ENCODE data around the gene FHOD1. TPM values are rescaled to one million over a fixed set of nuclear protein-coding genes. Genes with fewer than 3 reads are reported as not detected.

Gene FHOD1
- polyA plus RNA-seq, 3 donors: 5.1 to 152 (median 5.5) TPM

- Histone ChIP-seq H3K36me3 (replicated peaks in 1 of 2; ENCODE audit: control insufficient read depth in 1 of 2, insufficient read depth in 2 of 2, low read length in 2 of 2) (peaks cover 37 to 41% of the 10 kb centered on the region in 2 donors), H3K4me3 (replicated peaks in 1 of 3; ENCODE audit: low read depth in 2 of 3, low read length in 3 of 3) (peak overlapping the region; percentile 81 to 99 (median 95)), H3K27ac (ENCODE audit: low read depth in 1 of 2, low read length in 2 of 2) (peak overlapping the region; percentile 53 to 87), H3K4me2 (replicated peaks; ENCODE audit: extremely low read depth, low read length, poor library complexity, severe bottlenecking) (peak overlapping the region; percentile 83), H3K9me3 (replicated peaks in 1 of 2; ENCODE audit: control insufficient read depth in 1 of 2, insufficient read depth in 1 of 2, low read length in 2 of 2) (no peaks in the 10 kb centered on the region), H3K9ac (ENCODE audit: insufficient read depth, low read length, poor library complexity, severe bottlenecking) (peak overlapping the region; percentile 95), H3K79me2 (ENCODE audit: insufficient read depth, low read length) (peaks cover 30% of the 10 kb centered on the region), H3K27me3 (ENCODE audit: control insufficient read depth in 2 of 2, insufficient read depth in 2 of 2, low read length in 2 of 2) (no peaks in the 10 kb centered on the region), H2AFZ (ENCODE audit: insufficient read depth, low read depth, low read length, poor library complexity, severe bottlenecking) (peak overlapping the region; percentile 88), H3K4me1 (ENCODE audit: control insufficient read depth in 1 of 2, insufficient read depth in 2 of 2, low read length in 2 of 2) (peaks cover 18 to 20% of the 10 kb centered on the region in 2 donors), H4K20me1 (ENCODE audit: insufficient read depth, low read length) (peaks cover 58% of the 10 kb centered on the region)
- H3K4me1 Mint-ChIP-seq: peaks cover 34% of the 10 kb centered on the region
- H3K27me3 Mint-ChIP-seq (ENCODE audit: low read depth in 3 of 3): no peaks in the 10 kb centered on the region
- peak overlapping the region; percentile 83 to 88 for H3K4me3 Mint-ChIP-seq
- peaks cover 0 to 2% (median 0%) of the 10 kb centered on the region in 7 donors for H3K9me3 Mint-ChIP-seq
- peak overlapping the region; percentile 79 to 88 (median 83) for H3K27ac Mint-ChIP-seq
- TF ChIP-seq CTCF (IDR thresholded peaks at IDR 0.05): no peak
- no peak for DNase-seq
- 65% methylated on average over 5 of the region's 17 CpGs for WGBS (ENCODE audit: insufficient coverage)
- intact Hi-C loops (cut with micrococcal nuclease): loop anchor here (2.0 to 5.0 kb wide), 3 partner anchors 32 to 54 kb away; partner anchors contain the start of genes FHOD1 (in 2 of the 2) and TMEM208 (in 2 of the 2)
- H3K36me3 Mint-ChIP-seq: peaks cover 35 to 47% of the 10 kb centered on the region in 2 donors
Observed at GRCh38 chr16:67192781-67193361, 54.4 kb downstream of the FHOD1 start.

DNA sequence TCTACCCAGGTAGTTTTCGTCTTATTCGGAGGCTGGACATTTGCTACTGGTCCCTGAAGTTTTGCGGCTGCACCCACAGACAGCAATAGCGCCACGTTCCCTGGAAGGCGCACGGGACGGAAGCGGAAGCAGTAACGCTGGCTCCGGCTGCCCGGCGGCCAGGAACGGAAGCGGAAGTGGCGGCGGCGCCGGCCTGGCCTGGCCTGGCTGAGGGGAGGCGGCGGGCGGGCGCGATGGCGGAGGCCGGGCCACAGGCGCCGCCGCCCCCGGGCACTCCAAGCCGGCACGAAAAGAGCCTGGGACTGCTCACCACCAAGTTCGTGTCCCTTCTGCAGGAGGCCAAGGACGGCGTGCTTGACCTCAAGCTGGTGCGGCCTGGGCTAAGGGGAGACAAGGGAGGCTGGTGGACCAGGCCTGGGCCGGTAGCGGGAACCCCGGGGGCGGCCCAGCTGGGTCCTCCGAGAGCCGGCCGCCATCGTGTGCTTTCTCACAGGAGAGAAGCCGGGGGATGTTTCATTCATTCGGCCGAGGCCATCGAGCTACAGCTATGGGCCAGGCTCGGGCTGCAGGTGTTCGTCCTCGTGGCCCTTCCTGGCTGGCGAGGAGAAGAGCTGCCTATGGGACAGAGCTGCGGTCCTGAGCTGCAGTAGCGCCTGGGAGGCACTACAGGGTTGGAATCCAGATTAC lies 55.1 kb downstream of the FHOD1 start, which contains the start of gene E2F4:
TSS of gene E2F4 (plus strand) at position 161 of the 687 bp plus-strand sequence. CDS start at position 234, 73 bp downstream.
- Histone ChIP-seq H3K9ac (ENCODE audit: insufficient read depth, low read length, poor library complexity, severe bottlenecking) (peak within 1 kb of the TSS; percentile 95), H3K9me3 (replicated peaks in 1 of 2; ENCODE audit: control insufficient read depth in 1 of 2, insufficient read depth in 1 of 2, low read length in 2 of 2) (no peaks in the 10 kb centered on the region), H3K4me1 (ENCODE audit: control insufficient read depth in 1 of 2, insufficient read depth in 2 of 2, low read length in 2 of 2) (peaks cover 18 to 20% of the 10 kb centered on the region in 2 donors), H3K27ac (ENCODE audit: low read depth in 1 of 2, low read length in 2 of 2) (peak within 1 kb of the TSS; percentile 53 to 87), H2AFZ (ENCODE audit: insufficient read depth, low read depth, low read length, poor library complexity, severe bottlenecking) (peak within 1 kb of the TSS; percentile 88), H3K36me3 (replicated peaks in 1 of 2; ENCODE audit: control insufficient read depth in 1 of 2, insufficient read depth in 2 of 2, low read length in 2 of 2) (peaks cover 30 to 33% of the 10 kb centered on the region in 2 donors), H3K79me2 (ENCODE audit: insufficient read depth, low read length) (peaks cover 30% of the 10 kb centered on the region), H3K27me3 (ENCODE audit: control insufficient read depth in 2 of 2, insufficient read depth in 2 of 2, low read length in 2 of 2) (no peaks in the 10 kb centered on the region), H3K4me3 (replicated peaks in 1 of 3; ENCODE audit: low read depth in 2 of 3, low read length in 3 of 3) (peak within 1 kb of the TSS; percentile 81 to 99 (median 95)), H3K4me2 (replicated peaks; ENCODE audit: extremely low read depth, low read length, poor library complexity, severe bottlenecking) (peak within 1 kb of the TSS; percentile 83), H4K20me1 (ENCODE audit: insufficient read depth, low read length) (peaks cover 50% of the 10 kb centered on the region)
- peak; percentile 92 to 94 (median 93) for DNase-seq
- H3K27ac Mint-ChIP-seq: peak within 1 kb of the TSS; percentile 79 to 88 (median 83)
- peaks cover 0 to 2% (median 0%) of the 10 kb centered on the region in 7 donors for H3K9me3 Mint-ChIP-seq
- 0% methylated on average over 54 of the region's 54 CpGs for WGBS (ENCODE audit: insufficient coverage)
- H3K27me3 Mint-ChIP-seq (ENCODE audit: low read depth in 3 of 3): peaks cover 0 to under 1% (median 0%) of the 10 kb centered on the region in 3 donors
- no peak for TF ChIP-seq CTCF (IDR thresholded peaks at IDR 0.05)
- peaks cover 31 to 39% of the 10 kb centered on the region in 2 donors for H3K36me3 Mint-ChIP-seq
- H3K4me1 Mint-ChIP-seq: peaks cover 30% of the 10 kb centered on the region
- H3K4me3 Mint-ChIP-seq: peak within 1 kb of the TSS; percentile 83 to 88
- intact Hi-C loops (cut with micrococcal nuclease): loop anchor here (2.0 to 5.0 kb wide), 3 partner anchors 31 to 55 kb away; partner anchors contain the start of genes FHOD1 (in 2 of the 2) and TMEM208 (in 2 of the 2)

Measured in CD14-positive monocyte (primary cell).